Measurements from ENCODE around the gene IFFO2.

GRCh38 chr1:18920931-18921330 is 35.5 kb downstream of the IFFO2 start:
- TF ChIP-seq ZC3H10 (CRISPR knock-in tag; IDR thresholded peaks at IDR 0.05), result no peak
- no peak for TF ChIP-seq PATZ1 (CRISPR knock-in tag; IDR thresholded peaks at IDR 0.05; ENCODE audit: borderline replicate concordance)
- TF ChIP-seq ARNTL (CRISPR knock-in tag; IDR thresholded peaks at IDR 0.05; ENCODE audit: borderline replicate concordance, low read depth), result no peak
- TF ChIP-seq ZFP30 (CRISPR knock-in tag; IDR thresholded peaks at IDR 0.05), result no peak
